Vagina (tissue), 2 donors: ENCODE measurements around the gene PLCB1. TPM values are rescaled to one million over a fixed set of nuclear protein-coding genes. Genes with fewer than 3 reads are reported as not detected.

ENCODE experiments used
- DNase-seq, 2 donors: peaks; one replicate each; pipeline ENCODE4 v3.0.0-alpha.2; 2017; ENCODE audit errors: extremely low spot score in 2 of 2
- H3K27ac ChIP-seq: fragments of 200-600 bp; sonication (generic); one replicate; pipeline ENCODE4 v1.5.1; 2019
- H3K27me3 ChIP-seq: fragments of 200-600 bp; sonication (generic); one replicate; pipeline ENCODE4 v1.5.1; 2019
- H3K36me3 ChIP-seq, 2 donors: fragments of 200-600 bp; sonication (generic); one replicate each; pipeline ENCODE4 v1.5.1; 2017 to 2019
- H3K4me1 ChIP-seq: fragments of 200-600 bp; sonication (generic); one replicate; pipeline ENCODE4 v1.5.1; 2019
- H3K4me3 ChIP-seq, 2 donors: fragments of 200-600 bp; sonication (generic); 1 replicate in 1 of 2; 2 replicates in 1 of 2; pipeline ENCODE4 v1.5.1; 2016 to 2019
- H3K9me3 ChIP-seq: fragments of 200-600 bp; sonication (generic); one replicate; pipeline ENCODE4 v1.5.1; 2019
- POLR2A ChIP-seq, 2 donors: fragments of 450-650 bp; IDR thresholded peaks; one replicate each; pipeline ENCODE4 v1.6.1; 2017; ENCODE audit warnings: antibody characterized with exemption in 2 of 2, mild to moderate bottlenecking in 2 of 2, moderate library complexity in 2 of 2
- POLR2AphosphoS5 ChIP-seq, 2 donors: sonication (generic); formaldehyde crosslinking; IDR thresholded peaks; one replicate each; pipeline ENCODE4 v1.9.0; 2017; ENCODE audit warnings: antibody characterized with exemption in 2 of 2, mild to moderate bottlenecking in 2 of 2, low read depth in 1 of 2; ENCODE audit not compliant: insufficient read depth in 1 of 2
- intact Hi-C: fragments of 100-400 bp; cut with DNase I; formaldehyde crosslinking; loops from one replicate; pipeline ENCODE4 v1.15.1; 2023
- total RNA-seq: library from RNA; depleted of rRNA; stranded (reverse); fragments of >200 nt; gene quantifications from one replicate; pipeline ENCODE4 v1.2.3, GENCODE V29; 2016
- TF ChIP-seq, protein P1 (sequence below), 3 experiments: fragments of 450-650 bp in 2 of 3; fragments of 200-600 bp in 1 of 3; sonication (generic) in 1 of 3; IDR thresholded peaks; one replicate each; pipeline ENCODE4 v1.5.1; 2017 to 2019; ENCODE audit warnings: antibody characterized with exemption in 3 of 3, mild to moderate bottlenecking in 2 of 3, moderate library complexity in 2 of 3

PLCB1 gene
- total RNA-seq, 1 donor from 2014 or later, result 32.4 TPM

DNA sequence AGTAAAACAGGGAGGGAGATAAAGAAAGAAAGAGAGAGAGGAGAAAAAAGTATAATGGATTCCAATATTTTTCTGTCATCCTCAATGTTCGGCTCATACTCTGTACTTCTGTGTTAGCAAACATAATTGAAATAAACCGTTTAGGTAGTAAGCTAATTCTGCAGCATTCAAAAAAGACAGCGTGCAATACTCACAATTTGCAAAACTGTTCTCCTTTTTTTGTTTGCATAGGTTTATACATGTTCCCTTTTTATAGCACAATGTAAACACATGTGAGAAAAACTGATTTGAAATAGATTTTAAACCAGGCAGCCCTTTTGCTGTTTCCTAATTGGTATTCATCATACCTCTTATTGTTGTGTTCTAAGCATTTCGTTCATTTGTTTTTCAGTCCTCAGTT lies 188.9 kb downstream of the PLCB1 start:
- TF ChIP-seq, protein P1, sequence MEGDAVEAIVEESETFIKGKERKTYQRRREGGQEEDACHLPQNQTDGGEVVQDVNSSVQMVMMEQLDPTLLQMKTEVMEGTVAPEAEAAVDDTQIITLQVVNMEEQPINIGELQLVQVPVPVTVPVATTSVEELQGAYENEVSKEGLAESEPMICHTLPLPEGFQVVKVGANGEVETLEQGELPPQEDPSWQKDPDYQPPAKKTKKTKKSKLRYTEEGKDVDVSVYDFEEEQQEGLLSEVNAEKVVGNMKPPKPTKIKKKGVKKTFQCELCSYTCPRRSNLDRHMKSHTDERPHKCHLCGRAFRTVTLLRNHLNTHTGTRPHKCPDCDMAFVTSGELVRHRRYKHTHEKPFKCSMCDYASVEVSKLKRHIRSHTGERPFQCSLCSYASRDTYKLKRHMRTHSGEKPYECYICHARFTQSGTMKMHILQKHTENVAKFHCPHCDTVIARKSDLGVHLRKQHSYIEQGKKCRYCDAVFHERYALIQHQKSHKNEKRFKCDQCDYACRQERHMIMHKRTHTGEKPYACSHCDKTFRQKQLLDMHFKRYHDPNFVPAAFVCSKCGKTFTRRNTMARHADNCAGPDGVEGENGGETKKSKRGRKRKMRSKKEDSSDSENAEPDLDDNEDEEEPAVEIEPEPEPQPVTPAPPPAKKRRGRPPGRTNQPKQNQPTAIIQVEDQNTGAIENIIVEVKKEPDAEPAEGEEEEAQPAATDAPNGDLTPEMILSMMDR (IDR thresholded peaks at IDR 0.05), result no peak
- TF ChIP-seq POLR2AphosphoS5 (IDR thresholded peaks at IDR 0.05; ENCODE audit: insufficient read depth in 1 of 2, low read depth in 1 of 2) (no peak), POLR2A (IDR thresholded peaks at IDR 0.05) (no peak)
- Histone ChIP-seq H3K4me1 (no peaks in the 10 kb centered on the region), H3K4me3 (no peak overlapping the region), H3K36me3 (no peaks in the 10 kb centered on the region), H3K27ac (no peak overlapping the region), H3K27me3 (no peaks in the 10 kb centered on the region), H3K9me3 (no peaks in the 10 kb centered on the region)
- DNase-seq, result no peak
- intact Hi-C loops, result no loop called here

DNA sequence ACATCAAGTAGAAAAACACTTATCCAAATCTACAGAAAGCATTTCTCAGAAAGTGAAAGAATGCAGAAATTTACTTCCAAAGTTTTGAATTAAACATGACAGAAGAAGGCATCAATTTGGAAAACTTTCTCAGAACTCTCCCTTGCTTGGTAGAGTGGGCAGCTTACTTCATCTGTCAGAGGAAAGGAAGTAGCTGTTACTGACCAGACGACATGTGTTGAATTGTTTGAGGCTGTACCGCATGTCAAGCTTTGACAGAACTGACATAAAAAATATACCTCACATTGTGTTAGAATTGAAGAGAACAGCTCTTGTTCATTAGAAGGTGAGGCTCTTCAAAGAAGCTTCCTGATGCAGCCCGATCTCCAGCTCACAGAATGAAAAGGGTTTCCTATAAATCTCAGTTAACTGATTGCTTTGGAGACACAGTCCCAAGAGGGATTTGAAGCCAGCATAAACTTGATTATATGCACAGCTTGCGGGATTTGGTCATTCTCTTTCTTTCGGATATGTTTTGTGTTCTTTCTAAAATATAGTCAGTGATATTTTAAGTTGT lies 190.7 kb downstream of the PLCB1 start:
- no peaks in the 10 kb centered on the region for H3K9me3 ChIP-seq
- no peak overlapping the region for H3K27ac ChIP-seq
- no peaks in the 10 kb centered on the region for H3K4me1 ChIP-seq
- intact Hi-C loops, result no loop called here
- no peak for TF ChIP-seq POLR2A (IDR thresholded peaks at IDR 0.05)
- TF ChIP-seq, protein P1 (IDR thresholded peaks at IDR 0.05), result no peak
- TF ChIP-seq POLR2AphosphoS5 (IDR thresholded peaks at IDR 0.05; ENCODE audit: insufficient read depth in 1 of 2, low read depth in 1 of 2), result no peak
- no peaks in the 10 kb centered on the region for H3K36me3 ChIP-seq
- H3K4me3 ChIP-seq, result no peak overlapping the region
- H3K27me3 ChIP-seq, result no peaks in the 10 kb centered on the region
- DNase-seq, result no peak

DNA sequence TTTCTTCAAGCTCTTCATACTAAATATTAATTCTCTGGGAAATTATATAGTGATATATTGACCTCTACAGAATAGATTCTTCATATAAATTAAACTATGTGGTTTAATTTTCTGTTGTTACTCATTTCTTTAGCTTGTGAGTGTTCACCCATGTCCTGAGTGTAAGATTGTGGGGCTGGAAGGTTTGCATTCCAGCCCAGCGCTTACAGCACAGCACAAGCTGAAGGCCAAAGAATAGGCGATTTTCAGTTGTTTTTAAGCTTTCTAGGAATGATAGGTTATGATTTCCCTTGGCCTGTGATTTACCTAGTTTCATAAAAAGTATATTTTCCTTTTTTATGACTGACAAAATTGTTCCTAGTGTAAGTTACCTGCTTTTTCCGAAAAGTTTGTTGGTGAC lies 194.1 kb downstream of the PLCB1 start:
- Histone ChIP-seq H3K27me3 (no peaks in the 10 kb centered on the region), H3K9me3 (no peaks in the 10 kb centered on the region), H3K4me1 (no peaks in the 10 kb centered on the region), H3K36me3 (no peaks in the 10 kb centered on the region), H3K27ac (no peak overlapping the region), H3K4me3 (no peak overlapping the region)
- intact Hi-C loops, result no loop called here
- no peak for TF ChIP-seq POLR2A (IDR thresholded peaks at IDR 0.05)
- TF ChIP-seq POLR2AphosphoS5 (IDR thresholded peaks at IDR 0.05; ENCODE audit: insufficient read depth in 1 of 2, low read depth in 1 of 2), result no peak
- TF ChIP-seq, protein P1 (IDR thresholded peaks at IDR 0.05), result no peak
- DNase-seq, result no peak

DNA sequence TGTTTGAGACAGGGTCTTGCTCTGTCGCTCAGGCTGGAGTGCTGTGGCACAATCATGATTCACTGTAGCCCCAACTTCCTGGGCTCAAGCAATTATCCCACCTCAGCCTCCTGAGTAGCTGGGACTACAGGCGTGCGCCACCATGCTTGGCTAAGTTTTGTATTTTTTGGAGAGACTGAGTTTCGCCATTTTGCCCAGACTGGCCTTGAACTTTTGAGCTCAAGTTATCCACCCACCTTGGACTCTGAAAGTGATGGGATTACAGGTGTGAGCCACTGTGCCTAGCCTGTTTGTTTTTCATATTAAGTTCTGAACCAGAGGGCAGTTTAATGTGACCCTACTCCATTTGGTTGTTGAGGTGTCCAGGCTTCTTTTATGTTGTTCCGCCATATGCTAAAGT lies 194.8 kb downstream of the PLCB1 start:
- Histone ChIP-seq H3K4me3 (no peak overlapping the region), H3K4me1 (no peaks in the 10 kb centered on the region), H3K9me3 (no peaks in the 10 kb centered on the region), H3K27me3 (no peaks in the 10 kb centered on the region), H3K36me3 (no peaks in the 10 kb centered on the region), H3K27ac (no peak overlapping the region)
- DNase-seq, result no peak
- intact Hi-C loops, result no loop called here
- TF ChIP-seq, protein P1 (IDR thresholded peaks at IDR 0.05), result no peak
- no peak for TF ChIP-seq POLR2A (IDR thresholded peaks at IDR 0.05)
- TF ChIP-seq POLR2AphosphoS5 (IDR thresholded peaks at IDR 0.05; ENCODE audit: insufficient read depth in 1 of 2, low read depth in 1 of 2), result no peak

DNA sequence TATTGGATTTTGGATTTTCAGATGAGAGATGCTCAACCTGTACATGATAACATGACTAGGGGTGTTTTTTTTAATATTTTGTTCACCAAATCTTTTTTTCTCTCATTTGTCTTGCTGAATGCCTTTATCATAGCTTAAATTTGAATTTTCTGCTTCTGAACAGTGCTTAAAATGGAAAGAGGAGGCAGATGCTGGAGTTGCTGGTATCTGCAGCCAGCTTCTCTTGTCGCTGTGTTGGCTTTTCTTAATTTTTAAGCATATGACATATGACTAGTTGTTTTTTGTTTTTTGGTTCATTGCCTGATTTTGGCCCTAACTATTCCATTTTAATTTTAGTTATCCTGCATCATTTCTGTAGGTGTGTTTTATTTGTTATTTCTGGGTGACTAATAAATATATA lies 196.1 kb downstream of the PLCB1 start:
- no peaks in the 10 kb centered on the region for H3K36me3 ChIP-seq
- H3K4me3 ChIP-seq, result no peak overlapping the region
- no peaks in the 10 kb centered on the region for H3K27me3 ChIP-seq
- intact Hi-C loops, result no loop called here
- no peaks in the 10 kb centered on the region for H3K9me3 ChIP-seq
- H3K27ac ChIP-seq, result no peak overlapping the region
- H3K4me1 ChIP-seq, result no peaks in the 10 kb centered on the region
- no peak for DNase-seq
- TF ChIP-seq POLR2AphosphoS5 (IDR thresholded peaks at IDR 0.05; ENCODE audit: insufficient read depth in 1 of 2, low read depth in 1 of 2), result no peak
